Measurements from ENCODE around the gene GAS5. TPM values are rescaled to one million over a fixed set of nuclear protein-coding genes. Genes with fewer than 3 reads are reported as not detected.

Gene GAS5
- total and polyA plus RNA-seq, 10 of the 15 experiments (the other 5 are each of a cell fraction or from before 2014, with no cell fraction given) = 289 to 1,137 (median 699) TPM

GRCh38 chr1:173913111-173913510, 45.3 kb upstream of the GAS5 start:
- CTCF ChIA-PET = interaction anchor here (1.2 kb wide), 1 partner anchor 11 kb away, joined by 4 read pairs; no protein-coding TSS in a partner anchor
- Histone ChIP-seq H3K36me3 (ENCODE audit: control insufficient read depth in 2 of 2, insufficient read depth in 2 of 2, low read length in 1 of 2) (no peaks in the 10 kb centered on the region), H4K20me1 (ENCODE audit: control insufficient read depth, insufficient read depth) (no peaks in the 10 kb centered on the region), H3K4me2 (ENCODE audit: control insufficient read depth, insufficient read depth) (no peak overlapping the region), H3K9me3 (replicated peaks; ENCODE audit: control insufficient read depth, insufficient read depth, low read length) (no peaks in the 10 kb centered on the region), H2AFZ (ENCODE audit: control insufficient read depth, low read depth, low read length) (no peak overlapping the region), H3K4me1 (ENCODE audit: control insufficient read depth, insufficient read depth, low read length) (no peaks in the 10 kb centered on the region), H3K9ac (ENCODE audit: control insufficient read depth, insufficient read depth, low read length) (no peak overlapping the region), H3K79me2 (ENCODE audit: control insufficient read depth, insufficient read depth, low read length) (no peaks in the 10 kb centered on the region), H3K4me3 (no peak overlapping the region), H3K27me3 (replicated peaks in 1 of 2; ENCODE audit: control insufficient read depth in 2 of 2, insufficient read depth in 2 of 2, low read length in 1 of 2) (peaks cover 0 to 1% of the 10 kb centered on the region in 2 experiments; a peak in 1 of 4 replicates), H3K27ac (ENCODE audit: control insufficient read depth, insufficient read depth) (no peak overlapping the region)
- FAIRE-seq (no peak), ATAC-seq (no peak), DNase-seq (ENCODE audit: low read depth, low spot score) (no peak)
- BruUV-seq (replicated peaks) = no TSS peak
- WGBS (ENCODE audit: insufficient coverage, insufficient replicate concordance, low lambda C conversion rate, missing lambda C conversion rate) = 33% methylated on average over 3 of the region's 3 CpGs
- POLR2A ChIA-PET = no interaction called here
- RAD21 ChIA-PET (ENCODE audit: unreplicated experiment) = no interaction called here
- TF ChIP-seq PBX3 (IDR thresholded peaks at IDR 0.05; ENCODE audit: insufficient replicate concordance, low read depth, low read length) (no peak), TCF3 (IDR thresholded peaks at IDR 0.05; ENCODE audit: borderline replicate concordance, insufficient read depth, low read depth, low read length) (no peak), ZNF274 (IDR thresholded peaks at IDR 0.05; ENCODE audit: insufficient read depth, insufficient read length) (no peak)
- in situ Hi-C loops (cut with MboI) (no loop called here), intact Hi-C loops (cut with micrococcal nuclease; ENCODE audit: unreplicated experiment) (no loop called here)
- SMC1A ChIA-PET (ENCODE audit: uncharacterized antibody, unreplicated experiment) = interaction anchor here (0.6 kb wide), 1 partner anchor 771 kb away, joined by 3 read pairs; no protein-coding TSS in a partner anchor

GRCh38 chr1:173903827-173904531, 36.2 kb upstream of the GAS5 start:
- TF ChIP-seq KAT2A (conservative IDR thresholded peaks at IDR 0.05; ENCODE audit: control insufficient read depth, low read depth, low read length) = no peak
- no peak for TF ChIP-seq CBX5 (IDR thresholded peaks at IDR 0.05; ENCODE audit: low read depth)
- TF ChIP-seq MEF2A (IDR thresholded peaks at IDR 0.05; ENCODE audit: insufficient read depth, low read depth, low read length) = no peak
- no peak for TF ChIP-seq HDGF (IDR thresholded peaks at IDR 0.05)
- no peak for TF ChIP-seq NBN (IDR thresholded peaks at IDR 0.05)
- no peak for TF ChIP-seq ZNF687 (IDR thresholded peaks at IDR 0.05)
- TF ChIP-seq BACH1 (IDR thresholded peaks at IDR 0.05; ENCODE audit: borderline replicate concordance) = no peak
- Histone ChIP-seq H3K4me2 (ENCODE audit: control insufficient read depth, insufficient read depth) (no peak overlapping the region), H3K9ac (ENCODE audit: control insufficient read depth, insufficient read depth, low read length) (no peak overlapping the region), H3K79me2 (ENCODE audit: control insufficient read depth, insufficient read depth, low read length) (no peaks in the 10 kb centered on the region), H3K27me3 (replicated peaks in 1 of 2; ENCODE audit: control insufficient read depth in 2 of 2, insufficient read depth in 2 of 2, low read length in 1 of 2) (no peaks in the 10 kb centered on the region), H3K9me3 (replicated peaks; ENCODE audit: control insufficient read depth, insufficient read depth, low read length) (no peaks in the 10 kb centered on the region), H3K36me3 (ENCODE audit: control insufficient read depth in 2 of 2, insufficient read depth in 2 of 2, low read length in 1 of 2) (no peaks in the 10 kb centered on the region), H2AFZ (ENCODE audit: control insufficient read depth, low read depth, low read length) (no peak overlapping the region), H3K4me1 (ENCODE audit: control insufficient read depth, insufficient read depth, low read length) (peaks cover 6% of the 10 kb centered on the region; the same call in 1 of the 2 replicates), H4K20me1 (ENCODE audit: control insufficient read depth, insufficient read depth) (no peaks in the 10 kb centered on the region), H3K27ac (ENCODE audit: control insufficient read depth, insufficient read depth) (no peak overlapping the region), H3K4me3 (no peak overlapping the region)
- POLR2A ChIA-PET = no interaction called here
- BruUV-seq (replicated peaks) = no TSS peak
- in situ Hi-C loops (cut with MboI) (no loop called here), intact Hi-C loops (cut with micrococcal nuclease; ENCODE audit: unreplicated experiment) (no loop called here)
- WGBS (ENCODE audit: insufficient coverage, insufficient replicate concordance, low lambda C conversion rate, missing lambda C conversion rate) = 89% methylated on average over 6 of the region's 6 CpGs
- SMC1A ChIA-PET (ENCODE audit: uncharacterized antibody, unreplicated experiment) = no interaction called here
- DNase-seq (ENCODE audit: low read depth, low spot score) = no peak
- FAIRE-seq = no peak
- RAD21 ChIA-PET (ENCODE audit: unreplicated experiment) = no interaction called here
- ATAC-seq = no peak
- CTCF ChIA-PET = interaction anchor here (0.9 kb wide), 1 partner anchor 11 kb away, joined by 4 read pairs; no protein-coding TSS in a partner anchor

Data from GM12878 (cell line).